Stimulated activated CD4-positive, alpha-beta T cell treated with anti-CD3 and anti-CD28 coated beads, Interleukin-4, amount 100 ng/mL, for 1 hour (primary cell): ENCODE data around the gene STK39.

Experiments used
- DNase-seq: peaks from one replicate; pipeline ENCODE4 v3.0.0-alpha.2; 2020

The STK39 gene

GRCh38 chr2:168241746-168242145 is 5.6 kb downstream of the STK39 start:
- DNase-seq, result no peak

DNA sequence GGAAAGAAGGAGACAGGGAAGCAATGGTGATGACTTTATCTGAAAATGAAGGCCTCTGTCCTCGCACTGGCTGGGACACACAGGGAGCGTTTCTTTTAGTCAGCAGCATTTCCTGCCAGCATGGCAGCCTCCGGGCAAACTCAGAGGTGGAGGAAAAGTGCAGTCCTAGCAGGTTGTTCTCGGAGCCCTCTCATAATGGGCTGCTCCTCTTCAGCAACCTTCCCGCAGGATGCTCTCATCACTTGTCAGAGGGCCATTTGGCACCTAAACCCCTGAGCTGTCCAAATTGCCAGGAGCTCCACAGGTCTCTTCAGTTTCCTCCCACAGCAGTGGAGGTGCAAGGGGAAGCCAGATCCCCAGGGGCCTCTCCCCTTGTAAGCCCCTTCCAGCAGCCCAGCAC is 6.2 kb downstream of the STK39 start:
- DNase-seq, result no peak

GRCh38 chr2:168239281-168239680 is 8.1 kb downstream of the STK39 start:
- no peak for DNase-seq

- DNase-seq, result no peak
Observed at GRCh38 chr2:168237741-168238140, 9.7 kb downstream of the STK39 start.

GRCh38 chr2:168234407-168235085 is 12.8 kb downstream of the STK39 start:
- DNase-seq, result no peak

DNA sequence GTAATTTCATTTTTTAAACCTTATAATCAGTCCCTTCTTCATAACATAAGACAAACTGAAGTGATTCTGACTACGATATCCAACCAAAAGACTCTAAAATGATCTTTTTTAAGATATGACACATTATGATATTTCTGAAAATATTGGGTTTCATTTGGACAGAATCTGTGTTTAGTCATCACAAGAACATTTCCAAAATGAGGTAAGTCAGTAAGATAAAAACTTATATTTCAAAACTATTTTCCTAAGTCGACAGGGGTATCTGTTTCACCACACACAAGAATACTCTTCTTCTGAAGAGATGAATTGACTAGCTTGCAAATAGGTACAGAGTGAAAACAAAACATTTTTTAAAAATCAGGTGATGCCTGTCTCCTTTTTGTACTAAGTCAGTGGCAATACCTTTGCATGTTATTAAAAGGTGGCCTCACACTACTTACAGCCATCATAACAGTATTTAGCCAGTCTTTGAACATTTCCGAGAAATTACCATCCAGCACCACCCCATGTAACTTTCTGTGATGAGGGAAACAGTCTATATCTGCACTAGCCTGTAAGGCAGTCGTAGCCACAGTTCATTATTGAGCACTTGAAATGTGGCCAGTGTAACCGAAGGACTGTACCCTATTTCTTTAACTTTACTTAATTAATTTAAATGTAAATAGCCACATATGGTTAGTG is 13.5 kb downstream of the STK39 start:
- DNase-seq, result no peak

DNA sequence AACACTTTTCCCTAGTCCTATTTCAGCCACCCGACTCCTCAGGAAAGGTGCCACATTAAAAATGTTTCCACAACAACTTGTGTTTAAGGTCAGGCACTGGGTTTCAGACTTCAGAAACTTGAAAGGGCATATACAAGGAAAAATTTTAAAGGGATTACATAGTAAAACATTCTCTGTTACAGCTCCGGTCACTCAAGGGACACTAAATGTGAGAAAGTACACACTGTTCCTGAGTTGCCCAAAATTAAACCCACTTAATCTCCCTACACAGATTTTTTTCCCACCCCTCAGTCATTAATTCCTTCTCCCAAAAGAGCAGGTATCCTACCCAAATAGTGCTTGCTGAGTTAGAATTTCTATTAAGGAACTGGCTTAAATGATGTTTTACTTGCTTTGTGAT is 14.2 kb downstream of the STK39 start:
- DNase-seq, result no peak

DNA sequence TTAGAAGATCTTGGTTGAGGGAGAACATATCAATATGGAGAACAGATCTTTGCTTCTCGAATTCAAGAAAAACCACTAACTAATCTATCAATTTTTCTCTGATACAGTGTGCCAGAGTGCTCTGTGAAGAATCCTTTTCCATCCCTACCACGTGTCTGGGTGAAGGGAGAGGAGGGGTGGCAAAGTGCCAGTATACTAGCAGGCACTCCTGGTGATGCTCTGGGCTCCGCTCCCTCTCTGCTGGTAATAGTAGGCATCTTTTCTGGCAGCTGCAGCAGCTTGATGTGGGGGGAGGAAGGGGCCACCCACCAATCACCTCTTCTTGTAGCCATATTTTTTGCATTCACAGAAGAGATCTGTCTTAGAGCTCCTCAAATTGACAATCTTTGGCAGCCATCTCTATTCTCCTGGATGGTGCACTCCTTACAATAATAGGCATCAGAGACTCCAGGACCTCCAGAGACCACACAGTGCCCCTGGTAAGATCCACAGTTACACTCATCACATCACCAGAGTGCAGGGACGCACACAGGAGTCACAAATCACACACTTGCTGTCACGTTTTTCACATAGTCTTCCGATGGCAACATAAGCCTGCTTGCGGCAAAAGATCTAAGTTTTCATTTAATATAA is 15.7 kb downstream of the STK39 start:
- no peak for DNase-seq

DNA sequence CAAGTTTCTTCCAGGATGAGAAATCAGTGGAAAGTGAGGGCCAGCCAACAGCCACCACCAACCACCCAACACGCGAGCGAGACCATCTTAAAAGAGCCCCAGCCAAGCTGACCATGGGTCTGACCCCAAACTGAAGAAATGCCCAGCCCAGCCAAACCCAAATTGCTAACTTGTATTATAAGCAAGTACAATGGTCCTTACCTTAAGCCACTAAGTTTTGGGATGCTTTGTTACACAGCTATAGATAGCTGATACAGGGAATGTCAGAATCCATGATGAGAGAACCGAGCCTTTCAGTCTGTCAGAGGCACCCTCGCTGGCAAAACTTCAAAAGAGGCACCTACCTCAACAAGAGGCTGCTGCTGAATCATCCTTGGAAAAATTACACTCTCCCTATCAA is 17.0 kb downstream of the STK39 start:
- no peak for DNase-seq

- no peak for DNase-seq
Observed at GRCh38 chr2:168224346-168224745, 23.0 kb downstream of the STK39 start.

- no peak for DNase-seq
Observed at GRCh38 chr2:168222088-168222487, 25.3 kb downstream of the STK39 start.

DNA sequence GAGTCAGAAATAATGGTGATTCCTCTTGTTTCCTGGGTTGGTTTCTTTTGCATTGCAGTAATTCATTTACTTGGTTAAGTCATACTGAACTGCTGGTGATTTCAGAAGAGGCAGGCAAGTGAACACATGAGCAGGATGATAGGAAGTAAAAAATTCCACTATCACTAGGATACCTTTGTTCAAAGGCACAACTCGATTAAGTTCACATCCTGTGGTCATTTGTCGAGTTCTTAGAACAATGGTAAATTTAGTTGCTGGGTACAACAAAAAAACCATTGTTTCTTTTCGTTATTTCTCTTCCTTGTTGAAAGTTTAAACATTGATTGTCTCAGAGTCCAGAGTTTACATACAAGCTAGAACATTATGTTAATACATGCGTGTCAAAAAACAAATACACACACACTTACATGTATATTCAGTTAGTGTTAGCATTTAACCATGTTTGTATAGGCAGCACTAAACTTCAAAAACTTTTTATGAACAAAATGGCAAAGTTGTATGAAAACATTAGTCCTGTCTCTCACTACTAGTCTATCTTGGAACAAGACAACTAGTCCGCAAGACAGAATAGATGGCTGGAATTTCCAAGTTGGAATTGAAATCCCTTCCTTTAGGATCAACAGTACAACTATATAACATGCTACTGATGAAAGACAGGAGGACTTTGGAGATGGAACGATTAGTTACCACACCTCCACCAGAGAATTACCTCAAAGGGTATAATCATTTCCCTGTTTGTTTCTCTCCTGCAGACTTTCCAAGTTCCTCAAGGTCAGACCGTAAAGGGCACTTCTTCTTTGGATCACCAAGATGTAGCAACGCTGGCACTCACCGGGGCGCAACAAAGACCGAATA is 26.2 kb downstream of the STK39 start:
- DNase-seq, result no peak

GRCh38 chr2:168217920-168218319 is 29.5 kb downstream of the STK39 start:
- no peak for DNase-seq

DNA sequence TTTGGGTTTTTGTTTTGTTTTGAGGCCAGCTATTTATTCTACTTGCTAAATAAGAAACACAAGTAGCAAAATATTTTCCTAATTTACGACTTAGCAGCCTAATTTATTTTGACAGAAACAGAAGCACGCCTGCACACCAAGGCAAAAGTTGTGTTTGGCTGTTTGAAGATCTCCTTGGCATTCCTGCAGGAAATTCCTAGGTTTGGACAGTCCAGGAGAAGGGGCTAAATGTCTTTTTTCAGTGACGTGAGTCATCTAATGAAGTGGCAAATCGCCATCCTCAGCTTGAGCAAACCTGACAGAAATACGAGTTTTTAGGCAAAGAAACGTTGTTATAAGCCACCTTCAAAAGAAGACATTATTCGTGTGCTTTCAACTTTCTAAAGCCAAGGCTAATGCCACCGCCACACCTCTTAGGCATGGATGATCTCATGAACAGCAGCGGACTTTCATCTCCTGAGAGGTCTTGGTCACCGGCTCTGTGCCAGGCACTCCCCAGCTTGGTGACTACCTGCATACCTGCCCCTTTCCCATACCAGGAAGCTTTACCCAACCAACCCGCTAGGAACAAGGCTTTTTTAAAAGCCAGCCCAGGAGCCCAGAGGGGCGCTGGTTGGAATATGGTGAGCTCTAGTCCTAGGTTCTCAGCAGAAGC is 30.9 kb downstream of the STK39 start:
- DNase-seq, result no peak

- no peak for DNase-seq
Observed at GRCh38 chr2:168215813-168216212, 31.6 kb downstream of the STK39 start.

DNA sequence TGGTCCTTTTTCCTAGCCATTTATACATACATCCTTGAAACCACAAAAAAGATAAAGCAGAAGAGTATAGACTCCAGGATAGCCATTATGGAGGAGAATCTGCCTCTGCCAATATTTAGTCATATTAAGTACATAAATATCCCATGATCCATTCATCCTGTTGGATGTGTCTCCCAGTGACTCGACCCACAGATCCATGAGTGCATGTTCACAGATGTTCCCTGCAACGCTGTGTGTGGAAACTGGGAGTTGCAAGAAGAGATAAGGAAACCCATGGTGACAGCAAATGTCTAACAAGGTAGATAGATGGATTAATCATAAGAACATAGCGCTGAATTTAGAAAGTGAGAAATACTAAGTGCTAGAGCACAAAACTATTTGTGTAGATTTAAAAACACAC is 34.5 kb downstream of the STK39 start:
- no peak for DNase-seq

GRCh38 chr2:168212167-168212566 is 35.2 kb downstream of the STK39 start:
- no peak for DNase-seq

DNA sequence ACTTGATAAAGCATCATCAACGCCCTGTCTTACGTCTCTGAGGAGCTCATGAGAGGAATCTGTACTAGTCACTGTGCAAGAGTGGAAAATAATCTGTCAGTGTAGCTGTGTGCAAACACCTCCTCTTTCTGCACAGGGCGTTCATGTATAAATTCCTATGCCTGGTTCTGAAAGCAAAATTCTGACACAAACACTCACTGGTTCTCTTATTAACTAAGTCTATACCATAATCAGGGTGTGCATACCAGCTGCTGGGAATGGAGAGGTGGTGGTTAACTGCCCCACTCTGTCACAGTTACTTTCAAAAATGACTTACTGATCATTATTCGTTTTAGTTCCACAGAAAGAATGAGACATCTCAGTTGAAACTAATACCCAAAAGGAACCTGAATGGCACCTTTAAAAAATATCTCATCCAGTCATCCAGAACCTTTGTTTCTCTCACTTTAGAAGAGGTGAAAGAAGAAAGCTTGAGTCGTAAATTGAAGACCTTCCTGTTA is 35.7 kb downstream of the STK39 start:
- peak; percentile 31 for DNase-seq

DNA sequence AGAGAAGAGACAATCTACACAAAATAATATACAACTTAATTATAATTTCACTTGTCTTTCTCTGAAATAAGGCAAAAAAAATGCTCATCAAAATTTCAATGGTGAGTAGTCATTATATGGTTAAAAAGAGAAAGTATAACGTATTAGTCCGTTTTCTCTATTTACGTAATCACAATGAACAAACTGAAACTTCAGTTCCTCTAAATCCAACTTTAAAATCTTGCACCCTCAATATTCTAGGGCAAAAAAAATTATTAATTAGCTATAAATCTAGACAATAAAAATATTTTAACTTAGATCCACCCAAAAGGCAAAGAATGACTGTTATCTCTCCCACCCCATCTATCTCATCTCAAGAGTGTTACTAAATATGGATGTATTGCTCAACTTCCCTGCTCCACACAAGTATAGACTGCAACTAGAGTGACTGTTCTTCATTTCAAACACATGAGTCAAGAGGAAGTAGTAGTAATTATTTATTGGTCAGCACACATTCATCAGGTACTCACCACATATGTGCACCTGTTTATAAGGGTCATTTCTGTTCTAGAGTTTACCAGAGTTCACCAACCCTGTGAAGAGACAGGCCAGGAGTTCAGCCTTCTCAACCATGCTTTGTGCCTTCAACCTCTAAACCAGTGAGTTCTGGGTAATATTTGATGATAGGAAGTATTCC is 36.4 kb downstream of the STK39 start:
- no peak for DNase-seq

GRCh38 chr2:168210216-168210894 is 37.0 kb downstream of the STK39 start:
- no peak for DNase-seq

GRCh38 chr2:168208652-168209051 is 38.7 kb downstream of the STK39 start:
- DNase-seq, result no peak
